AG09309 (cell line): Measurements from ENCODE around the gene NPPB.

Source experiments
- DNase-seq: peaks from one replicate; pipeline ENCODE4 v3.0.0-alpha.2; 2010; ENCODE audit warnings: low read depth
- H3K4me3 ChIP-seq: 2 replicates; pipeline ENCODE4 v1.5.1; 2011; ENCODE audit warnings: mild to moderate bottlenecking, low read depth, low read length, moderate library complexity; ENCODE audit not compliant: control insufficient read depth
- CTCF ChIP-seq: IDR thresholded peaks from 2 replicates; pipeline ENCODE4 v1.5.1; 2011; ENCODE audit warnings: mild to moderate bottlenecking, low read depth, low read length, inconsistent platforms; ENCODE audit not compliant: insufficient read depth, control insufficient read depth; ENCODE audit errors: missing control alignments

The NPPB gene

GRCh38 chr1:11874624-11875023 lies 15.9 kb upstream of the NPPB start:
- H3K4me3 ChIP-seq, result no peak overlapping the region
- DNase-seq, result no peak
- TF ChIP-seq CTCF, result no peak

GRCh38 chr1:11874258-11874562 lies 15.5 kb upstream of the NPPB start:
- no peak for DNase-seq
- H3K4me3 ChIP-seq, result no peak overlapping the region
- TF ChIP-seq CTCF, result no peak

GRCh38 chr1:11873395-11874257 lies 14.9 kb upstream of the NPPB start:
- no peak overlapping the region for H3K4me3 ChIP-seq
- TF ChIP-seq CTCF, result no peak

GRCh38 chr1:11872545-11872944 lies 13.8 kb upstream of the NPPB start:
- TF ChIP-seq CTCF, result no peak
- H3K4me3 ChIP-seq, result no peak overlapping the region
- DNase-seq, result no peak

More at GRCh38 chr1:11873395-11874257, 14.9 kb upstream of the NPPB start:
- DNase-seq, result no peak

GRCh38 chr1:11869650-11870207 lies 11.0 kb upstream of the NPPB start:
- no peak for TF ChIP-seq CTCF
- no peak overlapping the region for H3K4me3 ChIP-seq
- no peak for DNase-seq

- no peak for TF ChIP-seq CTCF
Measured at GRCh38 chr1:11869104-11869503, 10.4 kb upstream of the NPPB start.

More at GRCh38 chr1:11869104-11869503, 10.4 kb upstream of the NPPB start:
- no peak for DNase-seq
- no peak overlapping the region for H3K4me3 ChIP-seq
